Stimulated activated CD8-positive, alpha-beta memory T cell treated with anti-CD3 and anti-CD28 coated beads, Interleukin-2, amount 100 ng/mL, for 48 hours (primary cell): ENCODE results near the gene TEDC1.
A peak's percentile ranks its signal among the peaks of the same experiment; 100 is the strongest.

ENCODE experiments used
- DNase-seq, 2 donors: peaks; one replicate each; pipeline ENCODE4 v3.0.0-alpha.2; 2020; ENCODE audit warnings: low read depth in 2 of 2

The TEDC1 gene

DNA sequence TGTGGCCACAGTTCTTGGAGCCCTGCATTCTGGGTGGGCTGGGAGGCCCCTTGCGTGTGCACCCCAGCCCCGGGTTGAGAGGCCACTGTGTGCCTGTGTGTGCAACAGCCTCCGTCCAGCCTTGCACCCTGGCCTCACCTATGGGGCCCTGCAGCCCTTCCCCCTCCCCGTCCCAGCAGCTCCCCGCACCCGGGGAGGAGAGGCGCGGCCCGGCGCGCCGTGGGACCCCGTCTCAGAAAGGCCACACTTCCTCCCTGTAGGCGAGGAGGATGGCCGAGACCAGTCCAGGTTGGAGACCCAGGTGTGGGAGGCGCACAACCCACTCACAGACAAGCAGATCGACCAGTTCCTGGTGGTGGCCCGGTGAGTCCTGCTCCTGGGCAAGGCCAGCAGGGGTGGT, 33.0 kb upstream of the TEDC1 start:
- DNase-seq, result no peak

DNA sequence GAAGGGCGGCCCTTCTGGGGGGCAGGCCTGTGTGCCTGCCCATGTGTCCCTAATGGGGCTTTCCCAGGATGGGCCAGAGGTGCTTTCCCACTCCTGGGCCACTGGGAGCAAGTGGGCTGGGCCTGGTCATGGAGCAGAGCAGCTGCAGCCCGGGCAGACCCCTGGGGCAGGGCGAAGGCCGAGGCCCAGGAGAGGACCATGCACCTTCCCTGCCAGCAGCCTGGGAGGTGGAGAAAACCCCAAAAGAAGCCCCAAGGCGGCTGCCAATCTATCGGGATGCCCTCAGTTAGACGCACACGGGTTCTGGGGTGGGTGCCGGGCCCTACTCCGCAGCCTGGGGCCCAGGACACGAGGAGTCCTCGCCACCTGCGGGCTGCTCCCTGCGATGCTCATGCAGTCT, 32.5 kb upstream of the TEDC1 start:
- no peak for DNase-seq

DNA sequence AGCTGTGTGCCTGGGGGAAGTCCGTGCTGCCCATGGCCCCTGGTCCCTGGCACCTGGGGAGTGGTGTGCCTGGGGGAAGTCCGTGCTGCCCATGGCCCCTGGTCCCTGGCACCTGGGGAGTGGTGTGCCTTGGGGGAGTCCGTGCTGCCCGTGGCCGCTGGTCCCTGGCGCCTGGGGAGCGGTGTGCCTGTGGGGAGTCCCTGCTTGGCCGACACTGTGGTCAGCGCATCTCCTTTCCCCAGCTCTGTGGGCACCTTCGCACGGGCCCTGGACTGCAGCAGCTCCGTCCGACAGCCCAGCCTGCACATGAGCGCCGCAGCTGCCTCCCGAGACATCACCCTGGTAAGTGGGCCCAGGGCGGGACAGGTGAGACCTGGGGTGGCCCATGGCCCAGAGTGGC, 30.9 kb upstream of the TEDC1 start:
- DNase-seq, result no peak

DNA sequence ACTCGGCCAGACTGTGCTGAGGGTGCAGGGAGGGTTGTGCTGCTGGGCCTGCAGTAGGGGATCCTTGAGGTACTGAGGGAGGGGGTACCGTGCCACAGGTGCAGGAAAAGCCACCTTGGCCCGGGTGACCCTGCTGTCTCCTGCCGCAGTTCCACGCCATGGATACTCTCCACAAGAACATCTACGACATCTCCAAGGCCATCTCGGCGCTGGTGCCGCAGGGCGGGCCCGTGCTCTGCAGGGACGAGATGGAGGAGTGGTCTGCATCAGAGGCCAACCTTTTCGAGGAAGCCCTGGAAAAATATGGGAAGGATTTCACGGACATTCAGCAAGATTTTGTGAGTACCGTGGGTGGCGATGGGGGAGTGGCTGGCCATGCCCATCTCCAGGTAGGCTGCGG, 30.4 kb upstream of the TEDC1 start:
- DNase-seq, result no peak

DNA sequence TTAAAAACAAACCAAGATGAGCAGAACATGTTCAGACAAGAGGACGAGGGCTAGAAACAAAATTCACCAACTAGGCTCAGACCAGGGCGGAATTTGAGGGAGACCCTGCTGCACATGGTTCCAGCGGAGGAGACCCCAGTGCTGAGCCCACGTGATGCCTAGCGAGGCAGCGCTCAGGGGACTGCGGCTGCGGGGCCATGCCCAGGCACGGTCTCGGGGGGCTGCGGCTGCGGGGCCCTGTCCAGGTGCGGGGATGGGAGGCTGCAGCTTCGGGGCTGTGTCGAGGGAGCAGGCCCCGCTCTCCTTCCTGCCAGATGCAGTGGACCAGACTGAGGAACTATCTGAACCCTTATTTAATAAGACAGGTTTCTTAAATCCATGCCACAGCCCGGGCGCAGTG, 29.1 kb upstream of the TEDC1 start:
- no peak for DNase-seq

DNA sequence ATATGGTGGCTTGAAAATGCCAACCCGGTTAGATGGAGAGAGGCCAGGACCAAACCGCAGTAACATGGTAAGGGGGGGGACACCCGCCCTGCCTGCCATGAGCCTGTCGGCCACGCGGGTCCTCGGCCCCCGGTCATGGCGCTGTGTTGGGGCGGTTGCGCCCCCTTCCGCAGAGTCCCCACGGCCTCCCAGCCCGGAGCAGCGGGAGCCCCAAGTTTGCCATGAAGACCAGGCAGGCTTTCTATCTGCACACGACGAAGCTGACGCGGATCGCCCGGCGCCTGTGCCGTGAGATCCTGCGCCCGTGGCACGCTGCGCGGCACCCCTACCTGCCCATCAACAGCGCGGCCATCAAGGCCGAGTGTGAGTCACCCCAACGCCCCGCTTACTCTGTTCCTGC, 26.5 kb upstream of the TEDC1 start:
- no peak for DNase-seq

DNA sequence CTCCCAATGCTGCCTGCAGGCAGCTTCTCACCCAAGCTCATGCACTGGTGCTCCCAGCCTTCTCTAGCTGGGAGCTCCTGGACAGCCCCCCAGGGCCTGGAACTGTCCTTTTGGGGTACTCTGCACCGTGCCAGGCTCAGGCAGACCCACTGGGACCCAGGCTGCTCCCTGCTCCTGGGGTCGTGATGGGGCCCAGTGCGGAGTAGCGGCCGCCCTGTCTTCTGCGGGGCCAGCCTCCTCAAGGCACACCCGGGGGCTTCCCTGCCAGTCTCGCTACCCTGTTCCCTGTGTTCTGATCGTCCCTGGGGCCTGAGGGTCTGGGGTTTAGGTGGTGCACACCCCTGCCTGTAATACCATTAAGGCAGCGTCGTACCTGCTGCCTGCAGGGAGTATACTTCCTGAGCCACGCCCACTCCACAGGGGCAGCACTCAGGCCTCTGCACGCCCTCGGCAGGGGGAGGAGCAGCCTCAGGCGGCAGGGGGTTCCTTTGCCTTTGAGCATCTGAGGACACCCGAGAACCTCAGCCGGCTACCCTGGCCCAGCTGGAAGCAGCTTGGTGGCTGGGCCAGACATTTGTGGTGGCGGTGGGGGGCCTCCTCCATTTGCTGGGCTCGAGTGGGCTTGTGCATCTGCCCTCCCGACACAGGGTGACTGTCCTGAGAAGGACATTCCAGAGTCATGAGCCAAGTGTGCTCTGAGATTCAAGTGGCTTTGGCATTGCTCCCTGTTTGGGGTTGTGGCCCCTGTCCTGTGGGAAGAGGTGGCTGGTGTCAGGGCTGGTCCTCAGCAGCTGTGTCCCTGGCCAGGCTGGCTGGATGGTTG, 25.6 kb upstream of the TEDC1 start:
- DNase-seq, result no peak

DNA sequence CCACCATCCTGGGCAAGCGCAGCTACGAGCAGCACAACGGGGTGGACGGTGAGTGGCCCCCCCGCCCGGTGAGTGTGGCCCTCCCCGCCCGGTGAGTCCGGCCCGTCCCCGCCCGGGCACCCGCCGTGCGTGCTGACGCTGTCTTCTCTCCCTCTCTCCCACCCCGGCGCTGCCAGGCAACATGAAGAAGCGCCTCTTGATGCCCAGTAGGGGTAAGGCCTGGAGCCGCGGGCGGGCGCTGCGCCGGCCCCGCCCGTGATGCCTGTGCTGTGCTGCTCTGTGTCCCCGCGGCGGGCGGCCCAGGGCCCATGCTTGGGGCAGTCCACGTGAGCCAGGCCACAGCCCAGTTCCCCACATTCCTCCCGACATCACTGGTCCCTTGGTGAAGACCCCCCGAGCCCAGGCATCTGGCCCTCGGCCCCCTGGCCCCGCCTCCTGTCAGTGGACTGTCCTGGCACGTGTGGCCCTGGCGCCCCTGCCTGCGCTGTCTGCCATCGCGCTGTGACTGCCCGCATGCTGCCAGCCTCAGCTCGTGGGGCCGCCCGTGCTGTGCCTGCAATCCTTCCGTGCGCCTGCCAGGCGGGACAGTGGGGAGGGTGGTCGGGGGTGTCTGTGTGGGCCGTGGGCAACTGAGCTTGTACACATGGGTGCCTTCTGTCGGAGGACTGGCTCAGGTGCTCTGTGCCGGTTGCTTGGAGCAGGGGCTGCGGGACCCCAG, 24.4 kb upstream of the TEDC1 start:
- DNase-seq, result no peak

DNA sequence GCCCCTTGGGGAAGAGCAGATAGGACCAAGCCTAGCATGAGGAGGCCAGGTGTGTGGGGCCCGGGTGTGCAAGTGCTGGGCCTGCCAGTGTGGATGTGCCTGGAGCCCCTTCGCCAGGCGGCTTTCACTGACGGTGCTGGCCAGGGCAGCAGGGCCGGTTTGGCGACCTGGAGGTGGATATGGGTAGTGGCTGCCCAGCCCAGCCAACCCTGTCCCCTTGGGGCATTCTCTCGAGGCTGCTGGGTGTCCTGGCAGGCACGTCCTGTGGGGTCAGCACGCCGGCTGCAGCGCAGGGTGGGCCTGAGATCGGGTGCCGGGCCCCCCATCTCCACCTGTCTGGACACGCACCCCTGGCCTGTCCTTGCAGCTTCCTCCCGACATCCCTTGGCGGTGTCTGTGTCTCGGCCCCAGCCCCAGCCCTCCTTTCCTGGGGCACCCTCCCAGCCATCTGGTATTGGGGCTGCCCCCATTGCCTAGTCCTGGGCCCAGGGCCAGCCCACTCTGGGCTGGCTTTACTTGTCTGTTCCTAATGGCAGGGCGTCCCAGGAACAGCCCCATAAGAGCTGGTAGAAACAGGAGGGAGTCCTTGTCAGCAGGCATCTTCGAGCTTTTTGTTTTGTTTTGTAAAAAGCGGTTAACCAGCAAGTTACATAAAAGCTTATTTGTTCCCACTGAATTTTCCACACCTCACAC, 23.7 kb upstream of the TEDC1 start:
- DNase-seq, result no peak

DNA sequence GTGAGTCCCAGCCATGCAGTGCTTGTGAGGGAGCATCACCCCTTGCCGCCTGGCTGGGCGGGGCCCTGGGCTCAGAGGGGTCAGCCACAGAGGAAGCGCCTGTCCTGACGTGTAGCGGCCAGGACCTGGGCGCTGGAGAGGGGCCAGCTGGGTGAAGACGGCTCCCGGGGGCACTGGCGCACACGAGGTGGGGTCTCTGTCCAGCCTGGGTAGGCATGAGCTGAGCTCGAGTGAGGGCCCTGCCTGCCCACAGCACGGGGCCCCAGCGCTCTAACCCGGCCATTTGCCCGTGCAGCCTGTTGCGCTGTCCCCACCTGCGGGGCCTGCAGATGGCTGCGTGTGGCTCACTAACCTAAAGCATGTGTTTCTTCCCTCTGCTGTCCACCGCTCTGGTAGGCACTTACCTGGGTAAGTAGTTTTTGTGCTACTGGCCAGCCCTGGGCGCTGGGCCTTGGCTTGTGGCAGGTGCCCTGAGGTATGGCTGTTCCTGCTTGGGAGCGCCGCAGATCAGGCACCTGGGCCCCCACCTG, 23.0 kb upstream of the TEDC1 start:
- no peak for DNase-seq

DNA sequence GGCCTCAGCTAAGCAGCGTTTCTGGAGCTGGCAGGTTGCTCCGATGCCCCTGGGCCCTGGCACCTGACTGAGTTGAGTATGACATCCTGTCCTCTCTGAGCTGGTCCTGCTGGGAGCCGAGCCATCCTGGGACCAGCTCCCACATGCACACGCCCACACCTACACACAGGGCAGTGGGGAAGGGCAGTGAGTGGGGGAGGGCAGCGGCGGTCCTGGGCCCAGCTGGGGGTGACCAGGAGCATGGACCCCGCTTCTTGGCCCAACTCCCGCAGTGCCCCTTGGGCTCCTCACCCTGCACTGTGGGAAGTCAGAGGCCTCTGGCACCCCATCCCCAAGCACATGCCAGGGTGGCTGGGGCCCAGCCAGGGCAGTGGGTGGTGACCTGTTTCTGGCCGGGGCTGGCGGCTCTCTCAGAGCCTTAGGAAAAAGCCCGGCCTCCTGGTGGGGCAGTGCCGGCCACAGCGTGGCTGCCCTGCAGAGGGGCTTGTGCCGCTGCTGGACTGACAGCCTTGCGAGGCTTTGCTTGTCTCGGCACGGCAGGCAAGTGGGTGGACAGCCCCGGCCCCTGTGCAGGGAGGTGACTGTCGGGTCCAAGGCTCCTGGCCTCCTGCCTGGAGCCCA, 22.3 kb upstream of the TEDC1 start:
- DNase-seq, result no peak

DNA sequence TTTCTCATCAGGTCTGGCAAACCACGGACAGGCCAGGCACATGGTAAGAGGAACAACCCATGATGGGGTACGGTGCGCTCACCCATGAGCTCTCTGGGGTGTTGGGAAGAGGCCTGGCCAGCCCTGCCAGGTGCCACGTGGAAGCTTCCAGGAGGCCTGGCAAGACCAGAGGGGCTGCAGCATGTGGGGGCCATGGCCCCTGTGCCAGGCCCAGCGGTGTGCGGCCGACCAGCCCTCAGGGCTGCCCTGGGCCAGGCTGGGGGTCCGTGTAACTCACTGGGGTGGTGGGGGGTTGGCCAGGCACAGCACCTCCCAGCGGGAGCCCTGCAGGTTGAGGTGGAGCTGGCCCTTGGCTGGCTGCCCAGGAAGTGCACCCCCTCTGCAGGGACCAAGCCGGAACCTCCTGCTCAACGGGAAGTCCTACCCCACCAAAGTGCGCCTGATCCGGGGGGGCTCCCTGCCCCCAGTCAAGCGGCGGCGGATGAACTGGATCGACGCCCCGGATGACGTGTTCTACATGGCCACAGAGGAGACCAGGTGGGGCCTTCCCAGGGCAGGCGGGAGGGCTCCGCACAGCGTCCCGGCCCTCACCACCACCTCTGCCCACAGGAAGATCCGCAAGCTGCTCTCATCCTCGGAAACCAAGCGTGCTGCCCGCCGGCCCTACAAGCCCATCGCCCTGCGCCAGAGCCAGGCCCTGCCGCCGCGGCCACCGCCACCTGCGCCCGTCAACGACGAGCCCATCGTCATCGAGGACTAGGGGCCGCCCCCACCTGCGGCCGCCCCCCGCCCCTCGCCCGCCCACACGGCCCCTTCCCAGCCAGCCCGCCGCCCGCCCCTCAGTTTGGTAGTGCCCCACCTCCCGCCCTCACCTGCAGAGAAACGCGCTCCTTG, 21.3 kb upstream of the TEDC1 start:
- no peak for DNase-seq

DNA sequence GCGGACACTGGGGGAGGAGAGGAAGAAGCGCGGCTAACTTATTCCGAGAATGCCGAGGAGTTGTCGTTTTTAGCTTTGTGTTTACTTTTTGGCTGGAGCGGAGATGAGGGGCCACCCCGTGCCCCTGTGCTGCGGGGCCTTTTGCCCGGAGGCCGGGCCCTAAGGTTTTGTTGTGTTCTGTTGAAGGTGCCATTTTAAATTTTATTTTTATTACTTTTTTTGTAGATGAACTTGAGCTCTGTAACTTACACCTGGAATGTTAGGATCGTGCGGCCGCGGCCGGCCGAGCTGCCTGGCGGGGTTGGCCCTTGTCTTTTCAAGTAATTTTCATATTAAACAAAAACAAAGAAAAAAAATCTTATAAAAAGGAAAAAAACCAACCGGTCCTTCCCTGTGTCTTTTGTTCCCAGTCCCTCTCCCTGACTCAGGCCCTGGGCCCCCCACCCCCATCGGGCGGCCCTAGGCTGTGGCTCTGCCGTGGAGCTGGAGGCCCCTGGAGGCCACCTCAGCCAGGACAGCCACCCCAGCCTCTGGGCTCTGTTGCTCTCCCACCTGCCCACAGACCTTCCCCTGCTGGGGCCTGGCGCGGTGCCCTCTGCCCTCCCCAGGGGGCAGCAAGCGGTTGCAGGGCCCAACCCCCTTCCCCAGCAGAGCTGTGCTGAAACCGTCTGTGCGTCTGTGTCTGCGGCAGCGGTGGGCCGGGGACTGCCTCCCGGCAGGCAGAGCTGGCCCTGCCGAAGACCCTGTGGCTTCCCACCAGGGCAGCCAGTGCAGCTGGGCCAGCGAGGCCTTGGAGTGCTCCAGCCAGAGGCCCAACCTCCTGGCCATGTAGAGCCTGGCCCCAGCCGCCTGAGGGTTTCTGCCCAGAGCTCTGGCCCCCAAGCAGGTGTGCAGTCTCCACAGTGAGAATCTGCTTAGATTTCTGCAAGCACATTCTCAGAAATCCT, 20.4 kb upstream of the TEDC1 start:
- no peak for DNase-seq

DNA sequence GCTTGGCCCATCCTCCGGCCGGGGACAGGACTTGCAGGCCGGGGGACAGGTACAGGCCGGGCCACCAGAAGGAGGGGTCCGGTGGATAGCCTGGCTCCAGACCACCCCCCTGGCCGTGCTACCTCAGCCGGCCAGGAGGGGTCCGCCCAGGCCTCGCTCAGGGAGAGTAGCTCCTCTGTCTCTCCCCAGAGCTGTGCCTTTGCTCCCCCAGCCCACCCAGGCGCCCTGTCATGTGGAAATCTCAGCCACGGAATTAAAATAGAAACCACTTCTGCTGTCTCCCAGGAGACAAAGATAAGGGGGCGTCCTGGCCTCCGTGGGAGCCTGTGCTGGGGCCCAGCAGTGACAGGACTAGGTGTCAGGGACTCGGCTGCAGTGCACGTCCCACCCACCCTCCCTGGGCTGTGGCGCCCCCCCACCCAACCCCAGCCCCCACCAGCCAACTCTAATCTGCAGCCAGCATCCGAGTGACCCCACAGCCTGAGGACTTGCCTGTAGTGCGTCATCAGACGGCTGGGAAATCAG, 19.7 kb upstream of the TEDC1 start:
- no peak for DNase-seq

DNA sequence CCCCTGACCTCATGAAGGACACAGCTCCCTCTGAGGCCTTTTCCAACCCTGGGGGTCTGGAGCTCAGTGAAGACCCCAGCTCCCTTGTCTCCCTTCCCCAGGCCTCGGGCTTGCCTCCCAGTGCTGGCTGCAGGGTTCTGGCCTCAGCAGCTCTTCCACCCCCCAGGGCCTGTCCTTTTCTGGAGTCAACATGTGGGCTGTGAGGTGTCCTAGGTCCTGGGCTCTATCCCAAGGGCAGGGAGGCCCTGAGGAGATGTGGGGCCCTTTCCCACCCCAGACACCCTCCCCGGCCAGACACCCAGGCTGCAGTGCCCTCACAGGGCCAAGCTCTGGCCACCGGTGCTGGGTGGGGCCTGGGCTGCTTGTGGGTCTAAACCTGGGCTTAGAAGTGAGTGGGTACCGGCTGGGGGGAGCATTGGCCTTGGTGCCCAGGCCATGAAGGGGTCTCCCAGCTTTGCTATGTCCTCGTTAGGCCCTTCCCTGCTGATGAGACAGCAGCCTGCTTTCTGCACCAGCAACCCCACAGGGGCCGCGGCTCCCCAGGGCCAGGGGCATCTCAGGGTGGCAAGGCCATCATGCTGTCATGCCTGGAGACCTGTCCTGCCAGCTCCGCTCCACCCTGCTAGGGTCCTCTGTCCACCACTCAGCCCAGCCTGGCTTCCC, 19.1 kb upstream of the TEDC1 start:
- DNase-seq, result no peak

DNA sequence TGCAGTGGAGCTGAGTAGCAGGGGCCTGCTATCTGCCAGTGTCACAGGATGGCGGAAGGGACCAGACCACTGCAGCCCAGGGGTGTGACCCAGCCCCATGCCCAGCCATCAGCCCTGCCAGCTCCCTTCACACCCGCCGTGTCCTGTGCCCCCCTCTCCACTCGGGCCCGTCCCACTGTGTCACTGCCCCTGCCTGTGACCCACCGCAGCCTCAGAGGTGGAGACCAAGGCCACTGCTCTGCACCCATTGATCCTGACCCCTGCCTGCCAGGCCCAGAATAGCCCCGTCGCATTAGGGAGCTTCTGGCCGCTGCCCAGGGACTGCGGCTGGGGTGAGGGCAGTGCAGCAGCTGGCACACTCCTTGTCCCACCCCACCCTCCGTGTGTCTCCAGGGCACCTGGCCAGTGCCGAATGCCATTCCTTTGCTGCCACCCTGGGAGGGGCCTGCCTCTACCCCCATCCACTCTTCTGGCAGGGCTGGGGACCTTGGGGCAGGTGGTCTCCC, 18.5 kb upstream of the TEDC1 start:
- no peak for DNase-seq

DNA sequence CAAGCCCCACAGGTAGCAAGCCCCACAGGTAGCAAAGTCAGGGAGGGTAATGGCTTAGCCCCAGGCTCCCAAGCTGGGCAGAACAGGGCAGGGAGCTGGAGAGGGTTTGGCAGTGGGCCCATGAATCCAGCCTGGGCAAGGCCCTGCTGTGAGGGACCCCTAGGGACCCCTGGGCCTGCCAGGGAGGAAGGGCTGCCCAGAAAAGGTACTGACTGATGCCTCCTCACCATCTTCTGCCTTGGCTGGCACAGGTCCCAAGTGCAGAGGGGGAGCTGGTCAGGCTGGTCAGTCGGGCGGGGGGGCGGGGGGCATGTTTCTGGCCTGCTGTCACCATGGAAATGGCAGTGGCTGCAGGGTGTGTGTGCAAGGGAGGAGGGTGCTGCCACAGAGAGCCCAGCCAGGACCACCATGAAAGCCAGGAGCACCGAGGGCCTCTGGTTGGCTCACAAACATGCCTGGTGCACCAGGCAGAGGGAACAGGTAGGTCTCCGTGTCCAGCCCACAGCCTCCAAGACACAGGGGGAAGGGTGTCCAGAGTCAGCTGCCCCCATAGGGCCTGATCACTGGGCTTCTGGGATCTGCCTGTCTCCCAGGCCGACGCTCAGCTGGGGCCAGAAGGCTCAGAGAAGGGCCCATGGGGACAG, 17.9 kb upstream of the TEDC1 start:
- DNase-seq, result no peak

DNA sequence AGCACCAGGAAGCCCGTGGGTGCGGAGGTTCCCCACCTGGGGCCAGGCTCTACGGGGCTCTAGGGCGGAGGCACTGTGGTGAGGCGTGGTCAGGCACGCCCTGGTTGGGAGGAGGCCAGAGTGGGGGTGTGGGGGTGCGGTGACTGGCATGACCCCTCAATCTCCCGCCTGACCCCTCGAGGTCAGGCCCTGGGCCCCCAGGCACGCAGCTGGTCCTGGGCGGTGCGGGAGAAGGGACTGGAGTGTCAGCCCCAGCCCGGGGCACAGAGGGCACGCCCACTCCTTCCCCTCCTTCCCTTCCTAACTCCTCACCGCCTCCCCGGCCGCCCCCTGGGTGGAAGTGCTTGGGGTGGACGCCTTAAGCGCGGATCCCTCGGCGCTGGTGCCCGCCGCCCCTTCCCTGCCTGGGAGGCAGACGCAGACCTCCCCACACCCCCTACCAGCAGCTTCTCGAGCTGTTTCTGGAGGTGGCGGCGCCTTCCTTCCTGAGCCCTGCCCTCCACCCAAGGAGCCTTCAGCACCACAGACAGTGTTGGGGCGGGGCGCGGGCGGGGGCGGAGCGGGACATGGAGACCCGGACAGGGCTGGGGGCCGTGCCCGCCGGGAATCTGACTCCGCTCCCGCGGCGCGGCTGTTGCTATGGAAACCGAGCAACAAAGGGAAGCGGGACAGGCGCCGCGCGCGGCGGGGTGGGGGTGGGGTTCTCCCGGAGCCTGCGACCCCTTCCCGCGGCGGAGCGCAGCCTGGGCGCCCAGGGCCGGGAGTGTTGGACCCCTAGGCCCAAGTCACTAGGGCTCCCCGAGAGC, 17.2 kb upstream of the TEDC1 start:
- DNase-seq, result peak; percentile 42 to 51
